PC-9 (cell line): Measurements from ENCODE around the gene TMEM222.

Experiments used
- CTCF ChIP-seq: fragments of 200-600 bp; sonication (generic); conservative IDR thresholded peaks from 2 replicates; pipeline ENCODE4 v1.6.1; 2017; ENCODE audit warnings: mixed run types, antibody characterized with exemption, mild to moderate bottlenecking, moderate library complexity
- EZH2 ChIP-seq: fragments of 200-600 bp; sonication (generic); IDR thresholded peaks from 2 replicates; pipeline ENCODE4 v1.8.0; 2017; ENCODE audit warnings: antibody characterized with exemption, low read depth

GRCh38 chr1:27351541-27352107 is 29.7 kb downstream of the TMEM222 start:
- TF ChIP-seq CTCF (no peak), EZH2 (no peak)
